Stimulated activated CD4-positive, alpha-beta T cell treated with anti-CD3 and anti-CD28 coated beads, Interleukin-4, amount 100 ng/mL, for 48 hours (primary cell): ENCODE data around the gene MRE11.
"Not testable (repeated sequence)": the region's sequence is repeated elsewhere in the genome, so short reads cannot be mapped to it uniquely, and the experiment has no call there.

ENCODE experiments used
- DNase-seq, 2 donors: peaks; one replicate each; pipeline ENCODE4 v3.0.0-alpha.2; 2020; ENCODE audit warnings: low read depth in 2 of 2

MRE11 gene

GRCh38 chr11:94506513-94506912, 12.9 kb upstream of the MRE11 start:
- DNase-seq, result not testable (repeated sequence)

DNA sequence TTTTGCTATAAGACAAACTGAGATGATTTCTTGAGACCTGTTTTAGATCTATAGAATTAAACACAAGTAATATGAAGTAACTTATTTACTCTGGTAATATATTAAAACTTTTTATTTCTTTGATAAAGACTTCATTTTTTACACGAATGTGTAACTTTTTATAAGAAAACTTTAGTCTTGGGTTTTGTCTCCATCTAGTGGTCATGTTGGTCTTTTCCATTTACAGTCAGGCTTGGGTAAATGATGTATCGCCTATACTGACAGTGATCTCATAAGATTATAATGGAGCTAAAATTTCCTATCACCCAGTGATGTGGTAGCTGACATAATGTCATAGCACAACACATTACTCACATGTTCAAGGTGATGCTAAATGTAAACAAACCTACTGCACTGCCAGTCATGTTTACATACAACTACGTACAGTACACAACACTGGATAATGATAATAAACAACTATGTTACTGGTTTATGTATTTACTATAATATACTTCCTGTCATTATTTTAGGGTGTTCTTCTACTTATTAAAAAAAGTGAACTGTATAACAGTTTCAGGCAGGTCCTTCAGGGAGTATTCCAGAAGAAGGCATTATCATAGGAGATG, 11.1 kb upstream of the MRE11 start:
- DNase-seq, result no peak

- no peak for DNase-seq
These were observed 7.9 kb upstream of the MRE11 start for GRCh38 chr11:94501522-94501921.

DNA sequence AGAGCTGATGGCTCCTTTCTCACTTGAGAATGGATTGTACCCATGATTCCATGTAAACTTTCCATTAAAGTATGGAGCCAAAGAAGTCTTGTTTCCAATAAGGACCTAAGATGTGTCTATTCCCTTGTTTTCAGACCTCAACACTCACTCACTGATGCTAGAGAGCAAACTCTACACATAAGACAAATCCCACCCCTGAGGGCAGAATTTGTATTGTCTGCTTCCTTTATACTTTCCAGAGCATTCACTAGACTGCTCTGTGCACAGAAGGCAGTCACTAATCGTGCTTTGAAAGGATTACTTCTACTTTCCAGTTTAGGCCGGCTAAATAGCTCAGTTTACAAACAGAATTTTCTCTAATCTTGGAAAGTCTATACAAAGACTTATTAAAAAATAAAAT, 6.5 kb upstream of the MRE11 start:
- no peak for DNase-seq

DNA sequence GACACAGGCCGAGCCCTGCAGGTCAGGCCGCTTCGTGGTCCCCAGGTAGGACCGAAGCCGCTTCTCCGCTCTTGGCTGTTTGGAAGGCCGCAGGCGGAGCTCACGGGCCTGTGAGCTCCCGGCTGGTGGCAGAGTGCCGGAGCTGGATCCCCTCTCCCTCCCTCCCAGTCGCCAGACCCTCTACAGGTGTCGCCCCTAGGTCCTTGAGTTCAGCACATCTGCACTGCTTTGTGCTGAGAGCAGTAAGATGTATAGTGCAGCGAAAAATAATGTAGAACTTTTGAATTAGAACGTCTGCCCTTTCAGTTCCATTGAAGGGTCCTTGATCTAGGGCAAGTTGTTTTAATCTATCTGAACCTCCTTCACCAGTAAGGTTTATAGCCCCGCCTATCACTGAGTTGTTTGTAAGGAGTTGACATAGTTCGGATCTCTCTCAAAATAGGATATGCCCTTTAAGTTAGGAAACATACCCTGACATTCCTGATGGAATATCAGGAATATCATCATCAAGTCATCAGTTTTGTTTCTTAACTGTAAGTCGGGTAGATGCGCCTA, 559 bp upstream of the MRE11 start:
- DNase-seq, result no peak

DNA sequence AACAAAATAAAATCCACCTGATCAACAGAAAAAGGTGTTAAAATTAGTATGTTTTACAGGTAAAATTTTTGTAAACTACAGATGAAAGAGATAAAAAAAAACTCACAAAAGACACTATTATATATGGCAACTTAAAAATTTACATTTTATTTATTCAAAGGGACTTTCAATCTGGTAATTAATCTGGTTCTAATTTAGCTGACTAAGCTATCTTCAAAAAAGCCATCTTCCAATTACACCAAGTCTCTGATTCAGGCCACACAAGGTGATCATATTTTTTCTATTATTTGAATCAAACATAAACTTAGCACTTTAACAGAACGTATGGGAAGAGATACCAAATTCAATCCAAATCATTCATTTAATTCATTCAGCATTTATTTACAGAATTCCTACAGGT, 7.6 kb downstream of the MRE11 start:
- no peak for DNase-seq

DNA sequence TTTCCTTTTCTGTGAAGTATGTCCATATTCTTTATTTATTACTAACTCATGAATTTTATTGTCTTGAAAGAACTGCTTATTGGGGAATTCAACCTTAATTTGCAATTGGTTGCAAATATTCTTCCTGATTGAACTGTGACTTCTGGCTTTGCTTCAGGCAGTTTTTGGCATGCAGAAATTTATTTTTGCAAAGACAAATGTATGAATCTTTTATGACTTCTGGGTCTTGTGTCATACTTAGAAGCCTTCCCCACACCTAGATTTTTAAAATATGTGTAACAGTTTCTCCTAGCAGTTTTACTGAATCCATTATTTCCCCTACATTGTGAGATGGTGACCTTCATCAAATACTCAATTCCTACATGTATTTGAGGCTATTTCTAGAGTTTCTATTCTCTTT, 12.3 kb downstream of the MRE11 start:
- no peak for DNase-seq

GRCh38 chr11:94477624-94478023, 16.0 kb downstream of the MRE11 start:
- DNase-seq, result no peak

DNA sequence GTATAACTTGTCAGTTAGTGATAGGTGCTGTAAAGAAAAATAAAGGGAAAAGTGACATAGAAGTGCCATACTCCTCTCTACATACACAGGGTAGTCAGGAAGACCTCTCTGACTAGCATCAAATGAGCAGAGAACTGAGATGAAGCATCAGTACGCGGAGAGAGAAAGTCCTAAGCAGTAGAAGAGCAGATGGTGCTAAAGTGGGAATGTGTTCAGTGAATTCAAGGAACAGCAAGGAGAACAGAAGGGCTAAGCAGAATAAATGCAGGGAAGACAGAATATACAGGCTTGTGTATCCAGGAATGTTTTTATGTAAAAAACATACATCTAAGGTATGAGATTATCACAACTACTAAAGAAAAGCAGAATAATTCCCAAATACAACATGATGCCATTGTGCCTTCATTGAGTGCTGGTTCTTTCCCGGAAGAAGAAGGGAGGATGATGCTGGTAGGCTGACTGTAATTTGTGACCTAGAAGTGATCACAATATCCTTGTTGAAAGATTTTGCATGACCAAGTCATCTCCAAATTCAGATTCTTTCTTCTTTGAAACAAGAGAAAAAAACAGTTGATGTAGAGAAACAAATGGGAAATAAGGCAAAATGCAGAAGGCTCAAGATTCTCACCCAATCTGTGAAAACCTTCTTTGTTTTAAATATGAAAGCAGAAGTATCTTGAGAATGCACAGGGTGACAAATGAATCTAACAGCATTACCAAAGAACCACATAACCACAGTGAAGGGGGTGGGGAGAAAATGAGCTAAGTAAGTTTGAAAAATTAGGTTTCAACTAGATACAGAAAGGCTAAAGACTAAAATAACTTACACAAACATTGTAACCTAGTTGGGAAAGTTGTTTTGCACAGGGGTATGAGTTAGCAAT, 20.5 kb downstream of the MRE11 start:
- DNase-seq, result no peak

- DNase-seq, result no peak
These were observed 24.2 kb downstream of the MRE11 start for GRCh38 chr11:94469416-94469815.

DNA sequence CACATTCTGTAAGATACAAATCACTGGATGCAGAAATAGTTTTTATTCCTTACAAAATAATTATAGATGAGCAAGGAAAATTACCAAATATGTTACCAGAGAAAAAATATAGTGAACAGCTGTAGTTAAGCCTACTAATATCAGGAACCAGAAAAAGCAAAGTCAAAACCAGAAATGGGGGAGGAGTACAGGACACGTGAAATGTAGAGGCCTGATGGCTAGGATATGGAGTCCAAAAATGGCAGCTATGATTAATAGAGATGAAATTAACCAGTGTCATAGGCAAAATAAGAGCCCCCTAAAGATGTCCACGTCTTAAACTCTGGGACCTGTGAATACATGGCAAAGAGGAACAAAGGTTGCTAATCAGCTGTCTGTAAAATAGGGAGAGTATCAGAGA, 34.1 kb downstream of the MRE11 start:
- no peak for DNase-seq

DNA sequence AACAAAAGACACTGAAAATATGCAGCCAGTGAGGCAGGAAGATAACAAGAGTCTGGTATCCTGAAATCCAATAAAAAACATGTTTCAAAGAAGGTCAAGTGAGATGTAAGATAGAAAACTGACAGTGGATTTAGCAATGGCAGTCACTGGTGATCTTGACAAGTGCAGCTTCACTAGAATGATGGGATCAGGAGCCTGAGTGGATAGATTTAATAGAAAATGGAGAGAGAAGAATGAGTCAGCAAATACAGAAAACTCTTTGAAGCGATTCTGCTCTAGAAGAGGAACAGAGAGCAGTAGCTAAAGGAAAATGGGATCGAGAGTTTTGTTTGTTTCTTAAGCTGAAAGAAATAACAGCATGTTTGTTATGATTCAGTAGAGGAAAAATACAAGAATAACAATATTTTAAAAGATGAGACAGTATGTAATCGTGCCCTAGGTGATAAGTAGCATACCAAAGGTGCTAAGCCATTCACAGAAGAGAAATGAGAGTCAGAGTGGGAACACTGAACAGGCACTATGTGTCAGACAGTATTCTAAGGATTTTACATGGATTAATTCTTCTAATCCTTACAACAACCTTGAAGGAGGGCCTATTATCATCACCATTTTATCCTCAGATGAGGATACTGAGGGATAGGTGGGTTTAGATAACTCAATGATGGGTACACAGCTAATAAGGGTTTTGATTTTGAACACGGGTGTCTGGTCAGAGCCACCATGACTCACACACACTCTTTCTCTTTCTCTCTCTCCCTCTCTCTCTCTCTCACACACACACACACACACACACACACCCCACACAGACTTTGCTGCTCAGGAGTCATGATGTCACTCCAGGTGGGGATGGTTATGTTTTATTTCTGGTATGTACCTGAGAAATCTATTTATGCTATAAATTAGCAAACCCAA, 36.3 kb downstream of the MRE11 start:
- DNase-seq, result no peak

DNA sequence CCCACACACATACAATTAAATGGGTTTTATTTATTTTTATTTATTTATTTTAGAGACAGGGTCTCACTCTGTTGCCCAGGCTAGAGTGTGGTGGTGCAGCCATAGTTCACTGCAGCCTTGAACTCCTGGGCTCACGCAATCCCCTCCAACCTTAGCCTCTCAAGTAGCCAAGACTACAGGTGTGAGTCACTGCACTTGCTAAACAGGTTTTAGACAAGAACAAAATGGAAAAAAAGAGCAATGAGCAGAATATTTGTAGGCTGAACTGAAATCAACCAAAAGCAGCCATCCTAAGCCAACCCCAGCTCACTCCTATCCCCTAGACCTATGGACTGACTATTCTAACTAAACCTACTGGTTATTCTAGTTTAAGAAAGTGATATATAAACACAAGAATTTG, 37.8 kb downstream of the MRE11 start:
- DNase-seq, result no peak

- DNase-seq, result no peak
These were observed 39.3 kb downstream of the MRE11 start for GRCh38 chr11:94454301-94454700.

GRCh38 chr11:94452988-94453387, 40.7 kb downstream of the MRE11 start:
- no peak for DNase-seq

- DNase-seq, result no peak
These were observed 43.6 kb downstream of the MRE11 start for GRCh38 chr11:94450048-94450447.

GRCh38 chr11:94449437-94449836, 44.2 kb downstream of the MRE11 start:
- no peak for DNase-seq

- DNase-seq, result no peak
These were observed 44.6 kb downstream of the MRE11 start for GRCh38 chr11:94449029-94449428.

DNA sequence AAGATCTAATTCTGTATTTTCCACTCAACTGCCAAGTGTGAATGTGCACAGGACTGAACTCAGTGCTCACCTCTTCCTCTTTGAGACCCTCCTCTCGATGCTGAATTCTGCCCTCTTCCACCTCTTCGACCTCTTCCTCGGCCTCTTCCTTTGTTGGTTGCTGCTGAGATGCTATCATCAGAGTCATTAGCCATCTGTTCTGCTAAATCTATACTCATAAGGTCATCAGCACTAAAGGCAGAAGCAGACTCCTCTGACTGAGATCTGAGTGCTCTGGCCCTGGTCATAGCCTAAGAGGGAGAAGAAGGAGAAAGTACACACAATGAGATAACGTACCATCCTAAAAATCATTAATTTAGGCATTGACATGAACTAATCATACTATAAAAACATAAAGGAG, 46.5 kb downstream of the MRE11 start:
- DNase-seq, result no peak

DNA sequence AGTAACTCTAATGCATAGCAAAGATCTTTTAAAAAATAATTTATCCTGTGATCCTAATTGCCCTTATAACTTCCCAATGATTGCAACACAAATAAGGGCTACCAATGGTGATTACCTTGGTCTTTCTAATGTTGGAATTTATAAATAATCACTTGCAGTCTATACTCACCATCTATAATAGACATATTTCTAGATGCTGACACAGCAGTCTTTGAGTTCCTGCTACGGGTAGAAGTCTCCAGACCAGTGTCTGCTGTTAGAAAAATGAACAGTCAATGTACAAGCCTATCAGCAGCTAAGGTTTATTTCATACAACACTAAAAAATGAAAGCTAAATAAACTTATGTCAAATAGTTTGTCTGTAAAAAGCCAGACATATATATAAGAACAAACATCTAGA, 48.0 kb downstream of the MRE11 start:
- DNase-seq, result no peak

GRCh38 chr11:94433049-94433448, 60.6 kb downstream of the MRE11 start:
- DNase-seq, result no peak

DNA sequence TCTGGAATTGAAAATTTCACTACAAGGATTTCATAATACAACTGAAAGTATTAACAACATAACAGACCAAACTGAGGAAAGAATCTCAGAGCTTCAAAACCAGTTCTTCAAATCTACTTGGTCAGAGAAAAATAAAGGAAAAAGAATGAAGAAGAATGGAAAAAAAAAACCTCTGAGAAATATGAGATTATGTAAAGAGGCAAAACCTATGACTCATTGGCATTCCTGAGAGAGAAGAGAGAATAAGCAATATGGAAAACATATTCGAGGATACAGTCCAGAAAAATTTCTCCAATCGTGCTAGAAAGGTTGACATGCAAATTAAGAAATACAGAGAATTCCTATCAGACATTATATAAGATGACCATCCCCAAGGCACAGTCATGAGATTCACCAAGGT, 69.0 kb downstream of the MRE11 start:
- DNase-seq, result no peak
